HL-60 (cell line): Measurements from ENCODE around the gene NFIX.

ENCODE experiments used
- CTCF ChIP-seq: IDR thresholded peaks from one replicate; pipeline ENCODE4 v1.5.1; 2011; ENCODE audit warnings: low read length, control low read depth, inconsistent platforms; ENCODE audit not compliant: insufficient read depth
- POLR2AphosphoS5 ChIP-seq: IDR thresholded peaks from 2 replicates; pipeline ENCODE4 v1.6.1; 2012; ENCODE audit warnings: low read depth

- TF ChIP-seq CTCF (no peak), POLR2AphosphoS5 (no peak)
Observed at GRCh38 chr19:13090511-13091231, 95.4 kb downstream of the NFIX start.
